Stomach (tissue), 9 donors: Measurements from ENCODE around the gene IBA57. TPM values are rescaled to one million over a fixed set of nuclear protein-coding genes. Genes with fewer than 3 reads are reported as not detected.

Source experiments
- DNase-seq, 2 donors: peaks; one replicate each; pipeline versions ENCODE4 v3.0.0 to v3.0.0-alpha.2; 2013 to 2019
- H3K27ac ChIP-seq, 5 donors: fragments of 200-600 bp in 4 of 5; sonication (generic) in 4 of 5; one replicate each; pipeline ENCODE4 v1.5.1; 2013 to 2019; ENCODE audit warnings: mild to moderate bottlenecking in 1 of 5, moderate library complexity in 1 of 5
- H3K27me3 ChIP-seq, 3 donors: fragments of 200-600 bp; sonication (generic); one replicate each; pipeline ENCODE4 v1.5.1; 2017 to 2019; ENCODE audit warnings: mixed run types in 1 of 3
- H3K36me3 ChIP-seq, 4 donors: fragments of 200-600 bp; sonication (generic); 1 replicate in 3 of 4; 2 replicates in 1 of 4; pipeline ENCODE4 v1.5.1; 2016 to 2019
- H3K4me1 ChIP-seq, 4 donors: fragments of 200-600 bp; sonication (generic); one replicate each; pipeline ENCODE4 v1.5.1; 2016 to 2019
- H3K4me3 ChIP-seq, 4 donors: fragments of 200-600 bp; sonication (generic) in 3 of 4; one replicate each; pipeline ENCODE4 v1.5.1; 2016 to 2019; ENCODE audit warnings: mild to moderate bottlenecking in 1 of 4
- H3K9me3 ChIP-seq, 4 donors: fragments of 200-600 bp; sonication (generic); one replicate each; pipeline ENCODE4 v1.5.1; 2016 to 2019
- CTCF ChIP-seq, 7 experiments: fragments of 450-650 bp in 4 of 7; fragments of 200-600 bp in 3 of 7; sonication (generic) in 3 of 7; IDR thresholded peaks; one replicate each; pipeline ENCODE4 v1.5.1; 2016 to 2019; ENCODE audit warnings: antibody characterized with exemption in 7 of 7, control low read depth in 2 of 7, mild to moderate bottlenecking in 1 of 7
- EP300 ChIP-seq: sonication (generic); formaldehyde crosslinking; IDR thresholded peaks from one replicate; pipeline ENCODE4 v1.6.1; 2017; ENCODE audit warnings: antibody characterized with exemption
- POLR2A ChIP-seq, 4 donors: fragments of 450-650 bp; IDR thresholded peaks; one replicate each; pipeline ENCODE4 v1.6.1; 2016; ENCODE audit warnings: antibody characterized with exemption in 4 of 4, control low read depth in 2 of 4, mild to moderate bottlenecking in 1 of 4, moderate library complexity in 1 of 4
- POLR2AphosphoS5 ChIP-seq, 3 donors: sonication (generic); formaldehyde crosslinking; IDR thresholded peaks; one replicate each; pipeline ENCODE4 v1.6.1; 2016; ENCODE audit warnings: antibody characterized with exemption in 3 of 3
- WGBS, 5 donors: extraction: QIAGEN DNeasy Blood & Tissue Kit in 3 of 5; methylation state at CpG; one replicate each; pipeline versions ENCODE4 v1.1.5 to v1.1.7; 2013 to 2018; 5-methylcytosine and 5-hydroxymethylcytosine counted together
- intact Hi-C: fragments of 100-400 bp; cut with DNase I; formaldehyde crosslinking; loops from one replicate; pipeline ENCODE4 v1.15.1; 2023; ENCODE audit warnings: low total_unique reads
- polyA plus RNA-seq, 3 donors: library from polyadenylated mRNA; stranded (reverse); fragments of 200-250 nt; gene quantifications; one replicate each; pipeline ENCODE4 v1.2.3, GENCODE V29; 2013
- total RNA-seq, 5 donors: library from RNA; depleted of rRNA; stranded (reverse); fragments of >200 nt; gene quantifications; one replicate each; pipeline versions ENCODE4 v1.1.0 to v1.2.3, GENCODE V29; 2014 to 2016
- donor health status: healthy with polysubstance abuse.
- donor health status: Bipolar disorder and iron deficiency.
- donor health status: healthy.

IBA57 gene
- total and polyA plus RNA-seq, 8 donors: 1.2 to 6.1 (median 4.3) TPM

- Histone ChIP-seq H3K4me3 (no peak overlapping the region), H3K9me3 (no peaks in the 10 kb centered on the region), H3K36me3 (no peaks in the 10 kb centered on the region), H3K27me3 (peaks cover 0 to 7% (median 0%) of the 10 kb centered on the region in 3 donors), H3K4me1 (peaks cover 6 to 26% (median 11%) of the 10 kb centered on the region in 4 donors), H3K27ac (no peak overlapping the region)
- DNase-seq: no peak
- WGBS, 5 donors: 66 to 74% (median 74%) methylated on average over 14 to 24 of the region's 24 CpGs
- TF ChIP-seq POLR2AphosphoS5 (IDR thresholded peaks at IDR 0.05) (no peak), POLR2A (IDR thresholded peaks at IDR 0.05) (no peak), EP300 (no peak), CTCF (IDR thresholded peaks at IDR 0.05) (no peak)
- intact Hi-C loops: no loop called here
Observed at GRCh38 chr1:228156941-228157728, 8.5 kb upstream of the IBA57 start.

DNA sequence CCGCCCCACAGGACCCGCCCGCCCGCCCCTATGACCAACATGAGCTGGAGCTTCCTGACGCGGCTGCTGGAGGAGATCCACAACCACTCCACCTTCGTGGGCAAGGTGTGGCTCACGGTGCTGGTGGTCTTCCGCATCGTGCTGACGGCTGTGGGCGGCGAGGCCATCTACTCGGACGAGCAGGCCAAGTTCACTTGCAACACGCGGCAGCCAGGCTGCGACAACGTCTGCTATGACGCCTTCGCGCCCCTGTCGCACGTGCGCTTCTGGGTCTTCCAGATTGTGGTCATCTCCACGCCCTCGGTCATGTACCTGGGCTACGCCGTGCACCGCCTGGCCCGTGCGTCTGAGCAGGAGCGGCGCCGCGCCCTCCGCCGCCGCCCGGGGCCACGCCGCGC lies 7.9 kb upstream of the IBA57 start:
- no peak for DNase-seq
- intact Hi-C loops: no loop called here
- no peak overlapping the region for H3K4me3 ChIP-seq
- 69 to 83% (median 73%) methylated on average over 31 to 43 of the region's 43 CpGs; no CpG with 5 or more reads in 1 of the 5 donors for WGBS, 5 donors
- TF ChIP-seq EP300 (no peak), POLR2A (IDR thresholded peaks at IDR 0.05) (no peak), CTCF (IDR thresholded peaks at IDR 0.05) (no peak), POLR2AphosphoS5 (IDR thresholded peaks at IDR 0.05) (no peak)
- no peak overlapping the region for H3K27ac ChIP-seq
- H3K9me3 ChIP-seq: no peaks in the 10 kb centered on the region
- H3K27me3 ChIP-seq: peaks cover 0 to 12% (median 5%) of the 10 kb centered on the region in 3 donors
- no peaks in the 10 kb centered on the region for H3K36me3 ChIP-seq
- H3K4me1 ChIP-seq: peaks cover 11 to 29% (median 14%) of the 10 kb centered on the region in 4 donors

- H3K27ac ChIP-seq: no peak overlapping the region
- no peak for DNase-seq
- TF ChIP-seq POLR2AphosphoS5 (IDR thresholded peaks at IDR 0.05) (no peak), CTCF (IDR thresholded peaks at IDR 0.05) (no peak), POLR2A (IDR thresholded peaks at IDR 0.05) (no peak), EP300 (no peak)
- no peaks in the 10 kb centered on the region for H3K36me3 ChIP-seq
- H3K4me3 ChIP-seq: no peak overlapping the region
- intact Hi-C loops: no loop called here
- no peaks in the 10 kb centered on the region for H3K9me3 ChIP-seq
- peaks cover 18 to 36% (median 20%) of the 10 kb centered on the region in 4 donors for H3K4me1 ChIP-seq
- H3K27me3 ChIP-seq: peaks cover 0 to 18% (median 10%) of the 10 kb centered on the region in 3 donors
- WGBS, 5 donors: 50 to 72% (median 69%) methylated on average over 49 to 98 of the region's 98 CpGs
Observed at GRCh38 chr1:228158151-228159007, 7.2 kb upstream of the IBA57 start.

DNA sequence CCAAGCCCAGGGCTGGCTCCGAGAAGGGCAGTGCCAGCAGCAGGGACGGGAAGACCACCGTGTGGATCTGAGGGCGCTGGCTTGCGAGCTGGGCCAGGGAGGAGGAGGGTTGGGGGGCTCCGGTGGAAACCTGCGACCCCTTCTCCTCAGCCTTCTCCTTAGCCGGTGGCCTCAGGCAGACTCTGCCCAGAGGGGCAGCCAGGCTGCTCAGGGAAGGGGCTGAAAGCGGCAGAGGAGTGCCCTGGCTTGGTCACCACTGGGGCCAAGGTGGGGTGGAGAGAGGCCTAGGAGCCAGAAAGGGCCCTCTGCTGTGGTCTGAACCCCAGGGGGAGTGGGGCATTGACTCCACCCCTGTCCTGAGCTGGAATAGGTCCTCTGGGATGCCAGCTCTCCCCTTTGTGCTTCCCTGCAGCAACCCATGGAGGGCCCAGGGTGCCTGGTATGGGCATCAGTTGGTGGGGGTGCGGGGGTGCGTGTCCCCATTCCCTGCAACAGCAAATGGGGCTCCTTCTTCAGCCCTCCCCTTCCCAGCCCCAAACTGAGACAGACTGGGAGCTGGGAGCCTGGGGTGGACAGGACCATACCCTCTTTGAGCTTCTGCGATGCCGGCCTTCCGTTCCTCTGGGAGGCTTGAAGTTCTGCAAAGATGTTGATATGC lies 6.5 kb upstream of the IBA57 start:
- no peaks in the 10 kb centered on the region for H3K9me3 ChIP-seq

More for the DNA sequence above, 6.5 kb upstream of the IBA57 start:
- H3K36me3 ChIP-seq: no peaks in the 10 kb centered on the region
- no peak for TF ChIP-seq POLR2A (IDR thresholded peaks at IDR 0.05)
- intact Hi-C loops: no loop called here
- no peak overlapping the region for H3K4me3 ChIP-seq
- H3K4me1 ChIP-seq: peaks cover 20 to 38% (median 26%) of the 10 kb centered on the region in 4 donors
- H3K27ac ChIP-seq: no peak overlapping the region
- no peak for DNase-seq
- H3K27me3 ChIP-seq: peaks cover 0 to 21% (median 10%) of the 10 kb centered on the region in 3 donors
- WGBS, 5 donors: 82 to 93% (median 86%) methylated on average over 11 to 14 of the region's 14 CpGs
